GM18951 (cell line): ENCODE measurements around the gene ARHGDIG.

Experiments
- POLR2A ChIP-seq: IDR thresholded peaks from 4 replicates; pipeline ENCODE4 v1.6.1; 2011; ENCODE audit warnings: mild to moderate bottlenecking; ENCODE audit not compliant: insufficient read length, insufficient read depth; ENCODE audit errors: extremely low read depth
- in situ Hi-C: fragments of 300-500 bp; cut with MboI; formaldehyde crosslinking; loops from one replicate; pipeline ENCODE4 v1.12.0; 2022; ENCODE audit warnings: low sequenced_read_pairs, mixed read lengths, inconsistent platforms; ENCODE audit not compliant: unreplicated experiment

The ARHGDIG gene

GRCh38 chr16:268141-269053 is 12.0 kb upstream of the ARHGDIG start:
- no peak for TF ChIP-seq POLR2A
- in situ Hi-C loops: no loop called here

DNA sequence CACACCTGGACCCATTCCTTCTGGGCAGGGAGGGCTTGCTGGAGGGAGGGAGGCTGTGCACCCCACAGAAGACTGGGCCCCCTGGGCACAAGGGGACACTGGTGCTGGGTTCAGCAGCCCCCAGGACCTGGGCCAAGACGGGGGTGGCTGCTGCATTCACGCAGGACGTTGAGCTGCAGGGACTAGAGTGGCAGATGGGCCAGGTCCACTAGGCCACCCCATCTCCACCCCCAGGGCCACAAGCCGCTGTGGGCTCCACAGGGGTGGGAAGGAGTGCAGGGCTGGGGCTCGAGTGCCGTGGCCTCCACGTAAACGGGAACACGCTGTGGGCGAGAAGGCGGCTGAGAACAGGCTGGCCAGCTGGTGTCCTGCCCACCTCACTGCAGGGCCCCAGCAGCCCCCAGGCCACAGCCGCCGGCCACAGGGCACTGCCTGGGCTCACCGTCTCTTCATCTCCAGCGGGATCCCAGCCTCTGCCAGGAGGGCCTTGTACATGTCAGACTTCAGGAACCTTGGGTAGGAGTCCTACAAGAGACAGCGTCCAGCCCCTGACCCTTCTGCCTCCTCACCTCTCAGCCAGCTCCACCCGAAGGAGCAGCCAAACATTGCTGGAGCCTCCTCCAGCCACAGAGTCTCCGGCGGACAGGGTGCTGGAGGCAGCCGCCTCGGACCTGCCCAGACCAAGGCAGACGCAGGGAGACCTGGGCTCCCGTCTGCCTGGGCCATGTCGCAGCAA is 11.2 kb upstream of the ARHGDIG start:
- in situ Hi-C loops: no loop called here
- no peak for TF ChIP-seq POLR2A

GRCh38 chr16:270381-271255 is 9.8 kb upstream of the ARHGDIG start:
- in situ Hi-C loops: no loop called here
- TF ChIP-seq POLR2A: no peak

DNA sequence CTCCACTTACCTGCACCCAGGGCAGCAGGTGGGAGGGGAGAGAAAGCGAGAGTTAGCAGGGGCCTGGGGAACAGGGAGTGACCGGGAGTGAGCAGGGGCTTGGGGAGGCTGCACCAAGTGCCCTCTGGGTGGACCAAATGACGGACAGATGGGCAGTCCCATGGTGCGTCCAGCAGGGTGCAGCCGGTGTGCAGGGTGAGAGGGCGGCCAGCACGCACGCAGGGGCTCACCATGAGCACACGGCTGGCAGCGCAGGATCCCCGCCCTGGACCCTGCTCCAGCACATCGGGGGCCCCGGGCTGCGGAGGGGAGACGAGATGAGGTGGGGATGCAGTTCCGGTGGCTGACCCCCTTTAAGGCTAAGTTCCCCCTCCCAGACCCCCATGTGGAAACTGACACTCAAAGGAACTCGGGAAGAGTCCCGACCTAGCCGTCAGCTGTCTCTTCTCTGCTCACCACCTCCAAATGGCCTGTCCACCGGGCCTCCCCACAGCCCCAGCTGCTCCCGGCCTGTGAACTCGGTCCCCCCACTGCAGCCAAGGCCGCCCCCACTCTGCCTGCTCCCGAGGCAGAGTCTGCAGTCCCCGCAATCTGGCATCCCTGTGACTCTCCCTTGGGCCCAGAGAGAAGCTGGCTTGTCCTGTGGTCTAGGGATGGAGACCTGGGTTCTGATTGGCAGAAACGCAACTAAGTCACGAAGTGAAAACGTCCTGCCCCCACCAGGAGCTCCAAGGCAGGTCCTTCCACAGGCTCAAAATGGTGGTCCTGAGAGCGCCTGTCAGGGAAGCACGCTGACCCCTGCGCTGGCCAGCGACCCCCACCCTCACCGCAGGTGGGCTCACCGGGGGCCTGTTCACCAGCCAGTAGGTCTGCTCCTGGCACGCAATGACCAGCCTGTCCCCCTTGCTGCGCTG is 7.5 kb upstream of the ARHGDIG start:
- no peak for TF ChIP-seq POLR2A

DNA sequence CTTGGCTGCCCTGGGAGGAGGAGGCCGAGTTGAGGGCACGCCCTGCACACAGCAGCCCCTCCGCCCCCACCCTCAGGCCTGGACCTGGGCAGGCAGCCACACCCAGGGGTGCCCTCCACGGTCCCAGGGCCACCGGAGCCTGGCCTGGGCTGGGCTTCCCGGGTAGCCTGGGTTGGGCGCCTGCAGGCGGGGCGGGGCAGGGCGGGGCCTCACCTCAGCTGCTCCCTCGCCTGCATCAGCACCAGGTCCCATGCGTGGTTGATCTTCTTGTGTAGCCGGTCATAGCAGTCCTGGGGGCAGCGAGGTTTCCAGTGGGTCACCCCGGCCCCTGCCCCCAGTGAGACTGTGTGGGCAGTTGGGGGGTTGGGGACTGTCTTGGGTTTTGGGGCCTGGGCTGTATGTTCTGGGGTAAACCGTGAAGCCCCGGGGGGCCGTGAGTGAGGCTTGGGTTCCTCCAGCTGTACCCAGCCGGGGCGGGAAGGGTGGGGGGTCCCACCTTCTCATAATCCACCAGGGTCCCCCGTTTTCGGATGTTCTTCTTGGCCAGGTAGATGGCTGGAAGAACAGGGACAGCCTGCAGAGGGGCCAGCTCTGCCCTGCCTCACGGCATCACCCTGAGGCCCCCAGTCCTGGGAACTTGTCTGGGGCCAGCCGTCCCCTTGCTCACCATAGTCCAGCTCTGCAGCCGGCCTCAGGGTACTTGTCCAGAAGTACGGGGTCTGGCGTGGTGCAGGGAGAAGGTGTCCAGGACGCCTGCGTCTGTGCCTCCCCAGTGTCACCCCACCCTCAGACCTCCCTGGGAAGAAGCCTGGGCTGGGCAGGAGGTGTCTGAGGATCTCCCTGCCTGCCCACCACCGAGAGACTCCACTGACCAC is 6.6 kb upstream of the ARHGDIG start:
- no peak for TF ChIP-seq POLR2A
- in situ Hi-C loops: no loop called here

More for the DNA sequence above, 7.5 kb upstream of the ARHGDIG start:
- in situ Hi-C loops: no loop called here

DNA sequence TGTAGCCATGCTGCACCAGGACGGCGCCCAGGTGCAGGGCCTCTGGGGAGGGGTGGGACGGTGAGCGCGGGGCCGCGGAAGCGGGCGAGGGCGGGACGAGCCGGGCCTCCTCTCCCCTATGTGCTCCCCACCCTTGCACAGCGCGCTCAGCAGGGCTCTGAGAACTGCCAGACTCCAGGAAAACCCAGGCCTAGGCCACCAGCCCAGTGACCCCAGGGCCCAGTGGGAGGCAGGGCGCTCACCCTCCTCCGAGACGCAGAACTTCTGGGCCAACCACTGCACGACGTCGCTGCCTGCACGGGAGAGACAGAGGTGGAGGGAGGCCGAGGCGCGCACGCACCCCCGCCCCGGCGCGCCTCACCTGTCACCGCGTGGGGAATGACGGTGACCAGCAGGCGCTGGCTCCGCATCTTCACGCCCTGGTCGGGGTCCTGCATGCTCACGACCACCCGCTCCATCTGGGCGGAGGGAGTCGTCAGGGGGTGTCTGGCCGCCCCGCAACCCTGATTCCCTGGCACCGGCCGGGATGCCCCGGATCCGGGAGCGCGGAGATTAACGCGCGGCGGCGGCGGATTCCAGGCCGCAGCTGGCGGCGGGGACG is 5.2 kb upstream of the ARHGDIG start:
- TF ChIP-seq POLR2A: no peak
- in situ Hi-C loops: no loop called here

DNA sequence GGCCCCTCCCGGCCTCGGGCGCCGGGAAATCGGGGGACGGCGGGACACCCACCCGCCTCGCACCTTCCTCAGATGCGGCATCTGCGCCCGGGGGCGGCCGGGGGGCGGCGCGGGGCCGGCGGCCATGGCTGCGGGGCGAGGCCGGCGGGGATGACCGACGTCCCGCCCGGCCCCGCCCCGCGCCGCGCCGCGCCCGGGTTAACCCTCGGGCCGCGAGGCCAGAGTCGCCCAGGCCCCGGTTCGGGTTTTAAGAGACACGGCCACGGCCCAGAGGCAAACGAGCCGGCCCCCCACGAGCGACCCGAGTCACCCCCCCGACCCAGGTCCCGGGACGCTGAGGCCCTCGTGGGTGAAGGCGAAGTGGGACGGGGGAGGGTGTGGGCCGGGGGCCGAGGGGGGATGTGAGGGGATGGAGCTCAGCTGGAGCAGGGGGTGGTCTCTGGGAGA is 4.6 kb upstream of the ARHGDIG start, which contains the start of gene RGS11:
RGS11 (minus strand) TSS at position 159 of the 447 bp plus-strand sequence; CDS start at position 126, 33 bp downstream.
- in situ Hi-C loops: no loop called here
- no peak for TF ChIP-seq POLR2A

DNA sequence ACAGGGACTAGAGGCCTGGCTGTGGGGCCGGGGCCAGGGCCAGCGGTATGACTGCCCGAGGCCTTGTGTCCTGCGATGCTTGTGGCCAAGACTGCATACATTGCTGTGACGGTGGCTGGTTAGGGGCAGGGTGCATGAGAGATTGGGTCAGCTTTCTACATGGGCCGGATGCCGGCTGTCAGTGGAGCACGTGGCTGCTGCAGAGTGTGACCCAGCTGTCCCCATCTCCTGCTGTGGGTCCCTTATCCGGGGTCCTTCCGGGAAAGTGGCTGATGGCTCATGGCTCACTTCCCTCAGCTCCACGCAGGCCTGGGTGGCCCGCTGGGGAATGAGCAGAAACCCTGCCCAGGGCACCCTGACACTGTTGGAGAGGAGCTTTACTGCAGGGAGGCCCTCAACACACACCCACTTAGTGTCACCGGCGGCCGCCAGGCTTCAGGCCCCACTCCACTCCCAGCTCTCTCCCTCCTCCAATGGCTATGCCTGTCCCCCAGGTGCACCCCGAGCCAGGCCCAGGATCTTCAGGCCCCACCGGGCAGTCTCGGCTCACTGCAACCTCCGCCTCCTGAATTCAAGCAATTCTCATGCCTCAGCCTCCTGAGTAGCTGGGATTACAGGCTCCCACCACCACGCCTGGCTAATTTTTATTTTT is 3.8 kb upstream of the ARHGDIG start:
- in situ Hi-C loops: no loop called here
- no peak for TF ChIP-seq POLR2A

- in situ Hi-C loops: no loop called here
- no peak for TF ChIP-seq POLR2A
Observed at GRCh38 chr16:278863-279366, 1.5 kb upstream of the ARHGDIG start.

DNA sequence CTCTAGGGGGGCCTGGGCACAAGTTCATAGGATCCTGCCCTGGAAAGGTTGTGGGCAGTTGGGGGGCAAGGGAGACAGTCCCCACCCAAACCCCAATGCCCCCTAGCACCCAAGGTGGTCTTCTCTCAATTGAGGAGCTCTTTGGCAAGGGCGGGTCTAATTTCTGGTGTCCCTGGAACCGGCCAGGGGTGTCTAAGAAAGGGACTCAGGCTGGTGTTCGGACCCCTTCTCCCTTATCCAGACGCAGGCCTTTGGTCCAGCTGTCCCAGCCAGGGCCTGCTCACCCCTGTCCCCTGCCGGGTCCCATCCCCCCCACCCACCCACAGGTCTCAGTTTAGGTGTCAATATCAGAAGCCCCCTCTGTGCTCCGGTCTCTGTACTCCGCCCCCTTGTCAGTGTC is 860 bp upstream of the ARHGDIG start:
- no peak for TF ChIP-seq POLR2A

DNA sequence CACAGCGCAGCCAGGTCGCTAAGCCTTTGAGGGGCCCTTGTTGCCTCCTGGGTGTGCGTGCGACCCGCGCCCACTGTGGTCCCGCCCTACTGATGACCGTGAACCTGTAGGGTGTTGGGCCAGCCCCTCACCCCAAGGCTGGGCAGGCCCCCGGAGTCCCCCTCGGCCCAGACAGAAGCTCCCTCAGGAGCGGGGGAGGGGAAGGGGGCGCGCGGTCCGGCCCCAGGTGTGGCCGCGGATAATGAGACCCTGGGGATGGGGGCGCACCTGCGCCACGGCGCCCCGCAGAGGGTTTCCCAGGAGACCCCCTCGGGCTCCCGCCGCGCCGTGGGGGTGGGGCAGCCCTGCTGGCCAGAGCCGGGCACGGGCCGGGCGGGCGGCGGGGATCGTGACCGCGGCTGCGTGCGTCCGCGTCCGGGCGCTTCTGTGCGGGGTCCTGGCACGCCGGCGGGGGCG is 358 bp upstream of the ARHGDIG start:
- TF ChIP-seq POLR2A: no peak
- in situ Hi-C loops: no loop called here

More for the DNA sequence above, 860 bp upstream of the ARHGDIG start:
- in situ Hi-C loops: no loop called here
